CD4-positive, alpha-beta T cell treated with Interleukin-21 for 1 hour (primary cell): Measurements from ENCODE around the gene FGFR4.

Experiments
- DNase-seq: peaks from one replicate; pipeline ENCODE4 v3.0.0-alpha.2; 2020

FGFR4 gene

DNA sequence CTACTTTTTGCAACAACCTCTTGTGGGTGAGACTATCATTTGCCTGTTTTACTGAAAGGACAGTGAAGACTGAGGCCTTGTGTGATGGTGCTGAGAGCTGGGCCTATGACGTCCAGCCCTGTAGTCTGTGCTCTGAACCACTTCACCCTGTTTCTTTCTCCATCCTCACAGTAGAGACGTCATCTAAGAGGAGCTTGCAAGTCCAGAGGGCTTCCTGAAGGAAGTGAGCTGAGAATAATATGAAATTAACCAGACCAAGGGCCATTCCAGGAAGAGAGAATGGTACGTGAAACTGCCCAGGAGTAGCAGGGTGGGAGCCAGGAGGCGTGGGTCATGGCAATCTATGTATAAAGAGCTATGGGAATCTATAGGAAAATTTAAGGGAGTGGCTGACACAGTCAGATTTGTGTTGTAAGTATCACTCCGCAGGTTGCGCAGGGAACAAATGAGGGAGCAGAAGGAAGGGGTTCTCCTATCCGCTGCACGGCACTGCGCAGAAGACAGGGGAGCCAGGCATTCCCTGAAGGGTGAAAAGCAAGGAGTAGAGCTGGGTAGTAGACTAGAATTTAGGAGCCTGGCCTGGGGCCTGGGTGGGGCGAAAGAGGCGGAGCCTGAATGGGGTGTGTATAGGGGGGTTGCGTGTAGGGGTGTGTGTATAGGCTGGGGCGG is 596 bp upstream of the FGFR4 start:
- no peak for DNase-seq

DNA sequence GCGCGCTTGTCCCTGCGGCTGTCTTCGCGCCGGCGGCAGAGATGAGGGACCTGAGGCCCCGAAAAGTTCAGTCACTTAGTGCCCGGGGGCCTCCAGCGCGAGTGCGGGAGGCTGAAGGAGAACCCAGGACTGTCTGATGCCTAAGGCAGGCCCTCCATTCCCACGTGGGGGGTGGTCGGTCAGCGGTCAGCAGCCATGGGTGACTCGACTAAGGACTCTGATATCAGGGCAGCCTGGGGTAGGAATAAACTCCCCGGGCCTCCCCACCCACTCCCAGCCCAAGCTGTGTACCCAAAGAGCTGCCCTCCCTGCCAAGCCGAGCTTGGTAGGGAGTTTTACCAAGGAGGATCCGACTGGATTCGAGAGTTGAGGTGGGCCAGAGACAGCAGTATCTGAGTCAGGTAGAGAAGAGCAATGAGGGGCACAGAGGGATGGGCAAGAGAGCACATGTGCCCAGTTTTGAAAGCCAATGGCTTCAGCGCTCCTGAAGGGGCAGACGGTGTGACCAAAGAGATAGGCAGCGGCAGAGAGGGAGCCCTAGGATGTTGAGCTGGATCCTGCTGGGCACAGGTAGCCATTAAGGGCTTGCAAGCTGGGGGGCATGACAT is 787 bp downstream of the FGFR4 start:
- DNase-seq = no peak

DNA sequence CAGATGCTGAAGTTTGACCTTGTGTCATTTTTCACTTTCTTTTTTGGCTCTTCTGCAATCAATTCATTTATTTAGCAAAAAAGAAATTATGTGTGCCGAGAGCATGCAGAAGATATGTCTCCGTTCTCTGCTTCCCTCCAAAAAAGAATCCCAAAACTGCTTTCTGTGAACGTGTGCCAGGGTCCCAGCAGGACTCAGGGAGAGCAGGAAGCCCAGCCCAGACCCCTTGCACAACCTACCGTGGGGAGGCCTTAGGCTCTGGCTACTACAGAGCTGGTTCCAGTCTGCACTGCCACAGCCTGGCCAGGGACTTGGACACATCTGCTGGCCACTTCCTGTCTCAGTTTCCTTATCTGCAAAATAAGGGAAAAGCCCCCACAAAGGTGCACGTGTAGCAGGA is 2.4 kb downstream of the FGFR4 start:
- DNase-seq = no peak

DNA sequence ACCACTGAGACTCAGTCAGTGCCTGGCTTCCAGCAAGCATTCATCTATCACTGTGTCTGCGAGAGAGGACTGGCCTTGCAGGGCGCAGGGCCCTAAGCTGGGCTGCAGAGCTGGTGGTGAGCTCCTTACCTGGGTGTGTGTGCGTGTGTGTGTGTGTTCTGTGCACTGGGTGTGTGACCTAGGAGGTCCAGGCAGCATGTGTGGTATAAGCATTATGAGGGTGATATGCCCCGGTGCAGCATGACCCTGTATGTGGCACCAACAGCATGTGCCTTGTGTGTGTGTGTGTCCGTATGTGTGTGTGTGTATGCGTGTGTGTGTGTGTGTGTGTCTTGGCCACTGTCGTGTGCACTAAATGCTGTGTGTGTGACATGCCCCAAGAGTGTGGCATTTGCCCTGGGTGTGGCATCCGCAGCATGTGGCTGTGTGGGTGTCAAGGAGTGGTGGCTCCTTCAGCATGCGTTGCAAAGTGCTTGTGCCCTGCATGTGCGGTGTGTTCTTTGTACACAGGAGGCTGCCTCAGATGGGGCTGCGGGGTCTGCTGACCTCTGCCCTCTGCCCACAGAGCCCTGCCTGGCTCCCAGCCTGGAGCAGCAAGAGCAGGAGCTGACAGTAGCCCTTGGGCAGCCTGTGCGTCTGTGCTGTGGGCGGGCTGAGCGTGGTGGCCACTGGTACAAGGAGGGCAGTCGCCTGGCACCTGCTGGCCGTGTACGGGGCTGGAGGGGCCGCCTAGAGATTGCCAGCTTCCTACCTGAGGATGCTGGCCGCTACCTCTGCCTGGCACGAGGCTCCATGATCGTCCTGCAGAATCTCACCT is 3.3 kb downstream of the FGFR4 start:
- no peak for DNase-seq

DNA sequence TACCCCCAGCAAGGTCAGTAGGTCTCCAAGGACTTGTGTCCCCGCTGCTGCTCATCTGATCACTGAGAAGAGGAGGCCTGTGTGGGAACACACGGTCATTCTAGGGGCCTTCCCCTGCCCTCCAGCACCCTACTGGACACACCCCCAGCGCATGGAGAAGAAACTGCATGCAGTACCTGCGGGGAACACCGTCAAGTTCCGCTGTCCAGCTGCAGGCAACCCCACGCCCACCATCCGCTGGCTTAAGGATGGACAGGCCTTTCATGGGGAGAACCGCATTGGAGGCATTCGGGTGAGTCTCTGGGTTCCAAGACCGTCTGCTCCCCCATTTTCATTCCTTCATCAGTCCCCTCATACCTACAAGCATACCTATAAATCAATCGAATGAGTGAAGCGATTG is 4.1 kb downstream of the FGFR4 start:
- DNase-seq = no peak

DNA sequence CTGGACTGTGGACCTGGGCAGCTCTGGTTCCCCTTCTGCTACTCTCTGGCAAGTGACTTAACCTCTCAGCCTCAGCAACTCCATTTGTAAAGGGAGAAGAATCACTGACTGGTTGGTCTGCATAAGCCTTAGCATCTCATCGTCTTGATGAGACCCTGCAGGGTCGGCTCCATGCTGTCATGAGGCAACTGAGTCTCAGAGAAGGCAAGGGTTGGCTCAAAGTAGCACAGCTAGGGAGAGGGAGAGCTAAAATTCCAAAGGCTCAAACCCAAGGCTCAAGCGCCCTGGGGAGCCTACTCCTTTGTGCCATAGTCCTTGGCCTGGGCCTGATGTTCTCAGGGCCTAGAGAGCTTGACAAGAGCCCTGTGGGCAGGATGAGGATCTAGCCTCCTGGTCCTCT is 4.5 kb downstream of the FGFR4 start:
- no peak for DNase-seq

DNA sequence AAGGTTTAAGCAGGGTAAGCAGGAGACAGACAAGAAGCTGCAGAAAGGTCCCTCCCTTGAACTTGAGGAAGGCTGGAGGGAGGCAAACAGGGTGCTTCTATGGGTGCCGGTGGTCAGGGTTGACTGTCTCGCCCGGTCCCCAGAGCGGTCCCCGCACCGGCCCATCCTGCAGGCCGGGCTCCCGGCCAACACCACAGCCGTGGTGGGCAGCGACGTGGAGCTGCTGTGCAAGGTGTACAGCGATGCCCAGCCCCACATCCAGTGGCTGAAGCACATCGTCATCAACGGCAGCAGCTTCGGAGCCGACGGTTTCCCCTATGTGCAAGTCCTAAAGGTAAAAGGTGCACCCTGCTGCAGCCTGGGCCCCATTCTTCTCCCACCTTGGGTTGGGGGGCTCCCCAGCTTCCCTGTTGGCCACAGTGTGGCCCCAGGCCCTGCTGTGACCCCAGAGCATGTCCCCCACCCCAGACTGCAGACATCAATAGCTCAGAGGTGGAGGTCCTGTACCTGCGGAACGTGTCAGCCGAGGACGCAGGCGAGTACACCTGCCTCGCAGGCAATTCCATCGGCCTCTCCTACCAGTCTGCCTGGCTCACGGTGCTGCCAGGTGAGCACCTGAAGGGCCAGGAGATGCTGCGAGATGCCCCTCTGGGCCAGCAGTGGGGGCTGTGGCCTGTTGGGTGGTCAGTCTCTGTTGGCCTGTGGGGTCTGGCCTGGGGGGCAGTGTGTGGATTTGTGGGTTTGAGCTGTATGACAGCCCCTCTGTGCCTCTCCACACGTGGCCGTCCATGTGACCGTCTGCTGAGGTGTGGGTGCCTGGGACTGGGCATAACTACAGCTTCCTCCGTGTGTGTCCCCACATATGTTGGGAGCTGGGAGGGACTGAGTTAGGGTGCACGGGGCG is 5.7 kb downstream of the FGFR4 start:
- no peak for DNase-seq

DNA sequence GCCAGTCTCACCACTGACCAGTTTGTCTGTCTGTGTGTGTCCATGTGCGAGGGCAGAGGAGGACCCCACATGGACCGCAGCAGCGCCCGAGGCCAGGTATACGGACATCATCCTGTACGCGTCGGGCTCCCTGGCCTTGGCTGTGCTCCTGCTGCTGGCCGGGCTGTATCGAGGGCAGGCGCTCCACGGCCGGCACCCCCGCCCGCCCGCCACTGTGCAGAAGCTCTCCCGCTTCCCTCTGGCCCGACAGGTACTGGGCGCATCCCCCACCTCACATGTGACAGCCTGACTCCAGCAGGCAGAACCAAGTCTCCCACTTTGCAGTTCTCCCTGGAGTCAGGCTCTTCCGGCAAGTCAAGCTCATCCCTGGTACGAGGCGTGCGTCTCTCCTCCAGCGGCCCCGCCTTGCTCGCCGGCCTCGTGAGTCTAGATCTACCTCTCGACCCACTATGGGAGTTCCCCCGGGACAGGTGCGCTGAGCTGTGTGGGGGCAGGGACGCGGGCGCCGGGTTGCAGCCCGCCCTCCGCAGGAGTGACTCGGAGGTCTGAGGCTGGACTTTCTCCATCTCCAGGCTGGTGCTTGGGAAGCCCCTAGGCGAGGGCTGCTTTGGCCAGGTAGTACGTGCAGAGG is 6.5 kb downstream of the FGFR4 start:
- no peak for DNase-seq

DNA sequence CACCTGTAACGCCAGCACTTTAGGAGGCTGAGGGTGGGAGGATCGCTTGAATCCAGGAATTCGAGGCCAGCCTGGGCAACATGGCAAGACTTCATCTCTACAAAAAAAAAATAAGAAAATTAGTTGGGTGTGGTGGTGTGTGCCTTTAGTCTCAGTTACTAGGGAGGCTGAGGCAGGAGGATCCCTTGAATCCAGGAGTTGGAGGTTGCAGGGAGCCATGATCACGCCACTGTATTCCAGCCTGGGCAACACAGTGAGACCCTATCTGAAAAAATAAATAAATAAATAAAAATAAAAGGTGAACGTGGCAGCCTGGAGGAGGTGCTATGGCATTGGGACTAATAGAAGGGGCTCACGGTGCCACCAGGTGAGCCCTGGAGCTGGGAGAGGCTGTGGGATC is 7.1 kb downstream of the FGFR4 start:
- no peak for DNase-seq

DNA sequence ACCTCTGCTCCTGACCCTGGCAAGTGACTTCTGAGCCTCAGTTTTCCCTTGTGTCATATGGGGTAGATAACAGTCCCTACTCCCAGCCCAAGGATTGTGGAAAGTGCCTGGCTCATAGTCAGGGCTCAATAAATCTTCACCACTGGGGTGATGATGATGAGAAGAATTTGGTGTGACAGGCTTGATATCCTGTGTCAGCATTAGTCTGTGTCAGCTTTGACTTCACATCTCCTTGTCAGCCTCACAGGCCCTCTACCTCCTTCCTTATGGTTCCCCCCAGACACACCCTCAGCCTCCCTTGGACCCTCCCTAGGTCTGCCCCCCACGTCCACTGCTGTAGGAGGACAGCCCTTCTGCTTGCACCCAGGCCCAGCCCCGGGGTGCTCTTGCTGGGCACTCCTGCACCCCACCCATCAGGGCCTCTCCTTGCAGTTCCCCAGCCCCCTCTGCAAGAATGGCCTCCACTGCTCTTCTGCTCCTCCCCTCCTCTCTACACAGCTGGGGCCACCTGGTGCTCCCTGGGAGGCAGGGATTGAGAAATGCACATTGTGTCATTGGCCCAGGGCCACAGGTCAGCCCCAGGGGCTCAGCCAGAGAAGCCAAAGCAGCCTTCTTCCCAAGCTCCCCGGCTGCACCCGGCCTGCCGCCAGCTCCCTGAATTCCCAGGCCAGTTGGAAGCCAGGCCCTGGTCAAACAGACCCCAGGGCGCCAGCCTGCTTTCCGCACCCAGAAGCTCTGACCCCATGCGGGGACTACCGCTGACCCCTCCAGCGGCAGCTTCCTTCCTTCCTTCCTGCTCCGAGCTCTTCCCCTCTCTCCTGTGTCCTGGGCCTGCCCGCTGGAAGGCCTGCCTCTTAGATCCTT is 7.7 kb downstream of the FGFR4 start:
- no peak for DNase-seq

DNA sequence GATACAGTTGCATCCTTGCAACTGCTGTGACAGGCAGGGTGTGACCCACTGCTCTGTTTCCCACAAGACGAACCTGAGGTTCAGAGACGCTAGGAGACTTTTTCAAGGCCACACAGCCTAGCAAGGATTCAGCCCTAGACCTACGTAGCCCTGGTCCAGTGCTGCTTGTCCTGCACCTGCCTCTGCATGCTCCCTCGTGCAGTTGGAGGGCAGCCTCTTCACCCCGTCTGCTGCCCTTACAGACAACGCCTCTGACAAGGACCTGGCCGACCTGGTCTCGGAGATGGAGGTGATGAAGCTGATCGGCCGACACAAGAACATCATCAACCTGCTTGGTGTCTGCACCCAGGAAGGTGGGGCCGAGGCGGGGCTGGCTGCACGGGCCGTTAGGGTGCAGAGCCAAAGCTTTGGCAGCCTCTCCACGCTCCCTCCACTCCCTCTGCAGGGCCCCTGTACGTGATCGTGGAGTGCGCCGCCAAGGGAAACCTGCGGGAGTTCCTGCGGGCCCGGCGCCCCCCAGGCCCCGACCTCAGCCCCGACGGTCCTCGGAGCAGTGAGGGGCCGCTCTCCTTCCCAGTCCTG is 8.5 kb downstream of the FGFR4 start:
- DNase-seq = no peak

DNA sequence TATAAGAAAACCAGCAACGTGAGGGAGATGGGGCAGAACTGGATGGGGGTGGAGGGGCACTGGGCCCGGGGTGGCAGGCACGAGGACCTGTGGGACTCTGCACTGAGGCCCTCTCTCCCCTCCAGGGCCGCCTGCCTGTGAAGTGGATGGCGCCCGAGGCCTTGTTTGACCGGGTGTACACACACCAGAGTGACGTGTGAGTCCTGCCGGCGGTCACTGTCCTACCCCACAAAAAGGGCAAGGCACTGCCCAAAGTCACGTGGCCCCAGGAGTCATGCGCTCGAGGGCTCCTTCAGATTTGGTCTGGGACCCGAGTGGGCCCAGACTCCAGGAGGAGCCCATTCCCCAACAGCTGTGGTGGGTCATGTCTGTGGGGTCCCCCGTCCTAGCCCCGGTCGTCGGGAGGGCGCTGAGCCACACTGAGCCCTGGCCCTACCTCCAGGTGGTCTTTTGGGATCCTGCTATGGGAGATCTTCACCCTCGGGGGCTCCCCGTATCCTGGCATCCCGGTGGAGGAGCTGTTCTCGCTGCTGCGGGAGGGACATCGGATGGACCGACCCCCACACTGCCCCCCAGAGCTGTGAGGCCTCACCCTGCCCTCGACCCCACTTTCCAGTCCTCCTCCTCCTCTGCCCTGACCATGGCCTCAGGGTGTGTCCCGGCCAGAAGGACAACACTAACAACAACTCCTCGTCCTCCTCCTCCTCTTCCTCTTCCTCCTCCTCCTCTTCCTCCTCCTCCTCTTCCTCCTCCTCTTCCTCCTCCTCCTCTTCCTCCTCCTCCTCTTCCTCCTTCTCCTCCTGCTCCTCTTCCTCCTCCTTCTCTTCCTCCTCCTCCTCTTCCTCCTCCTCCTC is 9.7 kb downstream of the FGFR4 start:
- DNase-seq = no peak

DNA sequence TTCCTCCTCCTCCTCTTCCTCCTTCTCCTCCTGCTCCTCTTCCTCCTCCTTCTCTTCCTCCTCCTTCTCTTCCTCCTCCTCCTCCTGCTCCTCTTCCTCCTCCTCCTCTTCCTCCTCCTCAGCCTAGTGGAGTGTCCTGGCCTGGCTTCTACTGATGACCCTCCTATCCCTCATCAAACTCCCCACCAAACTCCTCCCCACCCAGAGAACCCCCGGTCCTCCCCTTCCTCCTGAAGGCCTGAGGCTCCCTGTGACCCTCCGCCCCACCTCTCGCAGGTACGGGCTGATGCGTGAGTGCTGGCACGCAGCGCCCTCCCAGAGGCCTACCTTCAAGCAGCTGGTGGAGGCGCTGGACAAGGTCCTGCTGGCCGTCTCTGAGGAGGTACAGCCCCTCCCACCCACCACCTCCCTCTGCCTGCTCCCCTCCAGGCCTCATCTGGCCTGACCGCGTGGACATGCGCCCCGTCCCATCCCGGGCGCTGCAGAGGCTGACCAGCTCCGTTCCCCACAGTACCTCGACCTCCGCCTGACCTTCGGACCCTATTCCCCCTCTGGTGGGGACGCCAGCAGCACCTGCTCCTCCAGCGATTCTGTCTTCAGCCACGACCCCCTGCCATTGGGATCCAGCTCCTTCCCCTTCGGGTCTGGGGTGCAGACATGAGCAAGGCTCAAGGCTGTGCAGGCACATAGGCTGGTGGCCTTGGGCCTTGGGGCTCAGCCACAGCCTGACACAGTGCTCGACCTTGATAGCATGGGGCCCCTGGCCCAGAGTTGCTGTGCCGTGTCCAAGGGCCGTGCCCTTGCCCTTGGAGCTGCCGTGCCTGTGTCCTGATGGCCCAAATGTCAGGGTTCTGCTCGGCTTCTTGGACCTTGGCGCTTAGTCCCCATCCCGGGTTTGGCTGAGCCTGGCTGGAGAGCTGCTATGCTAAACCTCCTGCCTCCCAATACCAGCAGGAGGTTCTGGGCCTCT is 10.6 kb downstream of the FGFR4 start:
- DNase-seq = no peak

DNA sequence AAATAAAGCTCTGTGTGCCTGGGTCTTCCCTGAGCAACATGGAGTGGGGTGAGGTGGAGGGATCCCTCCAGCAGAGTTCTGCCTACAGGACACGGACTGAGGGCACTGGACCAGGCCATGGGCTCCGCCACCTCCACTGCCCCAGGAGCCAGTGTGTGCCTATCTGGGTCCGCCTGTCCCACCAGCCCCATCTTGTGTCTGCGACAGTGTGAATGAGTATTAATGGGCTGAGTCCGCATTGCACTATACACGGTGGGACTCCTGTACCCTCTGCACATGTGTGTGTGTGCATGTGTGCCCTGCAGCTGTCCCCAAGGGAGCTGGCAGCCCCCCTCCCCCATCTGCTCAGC is 11.4 kb downstream of the FGFR4 start:
- no peak for DNase-seq

DNA sequence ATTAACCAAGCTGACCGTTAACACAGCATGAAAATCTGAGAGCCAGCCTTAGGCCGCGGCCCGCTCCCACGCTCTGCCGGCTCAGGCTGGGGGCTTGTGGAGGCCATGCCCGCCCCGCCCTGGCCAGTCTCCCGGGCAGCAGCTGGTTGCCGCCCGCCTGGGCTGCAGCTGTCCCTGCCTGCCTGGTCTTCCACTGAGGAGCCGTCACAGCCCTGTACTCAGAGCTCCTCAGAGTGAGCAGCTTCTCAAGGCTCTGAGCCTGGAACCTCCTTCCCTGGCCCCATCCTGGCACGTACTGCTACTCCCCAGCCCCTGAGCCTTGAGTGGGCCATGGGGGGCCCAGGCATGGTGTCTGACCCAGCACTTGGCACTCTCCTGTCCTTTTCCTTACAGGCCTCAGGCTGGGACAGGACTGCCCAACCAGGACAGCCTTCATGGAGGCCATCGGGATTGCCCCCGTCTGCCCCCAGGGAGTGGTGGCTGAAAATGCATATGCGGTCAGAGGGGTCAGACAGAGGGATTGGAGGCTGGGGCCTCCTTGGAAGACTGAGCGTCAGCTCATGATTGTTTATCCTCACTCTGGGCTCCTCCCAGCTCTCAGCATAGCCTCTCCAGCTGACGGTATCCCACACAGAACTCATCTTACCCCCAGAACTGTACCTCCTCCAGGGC is 11.9 kb downstream of the FGFR4 start:
- no peak for DNase-seq

DNA sequence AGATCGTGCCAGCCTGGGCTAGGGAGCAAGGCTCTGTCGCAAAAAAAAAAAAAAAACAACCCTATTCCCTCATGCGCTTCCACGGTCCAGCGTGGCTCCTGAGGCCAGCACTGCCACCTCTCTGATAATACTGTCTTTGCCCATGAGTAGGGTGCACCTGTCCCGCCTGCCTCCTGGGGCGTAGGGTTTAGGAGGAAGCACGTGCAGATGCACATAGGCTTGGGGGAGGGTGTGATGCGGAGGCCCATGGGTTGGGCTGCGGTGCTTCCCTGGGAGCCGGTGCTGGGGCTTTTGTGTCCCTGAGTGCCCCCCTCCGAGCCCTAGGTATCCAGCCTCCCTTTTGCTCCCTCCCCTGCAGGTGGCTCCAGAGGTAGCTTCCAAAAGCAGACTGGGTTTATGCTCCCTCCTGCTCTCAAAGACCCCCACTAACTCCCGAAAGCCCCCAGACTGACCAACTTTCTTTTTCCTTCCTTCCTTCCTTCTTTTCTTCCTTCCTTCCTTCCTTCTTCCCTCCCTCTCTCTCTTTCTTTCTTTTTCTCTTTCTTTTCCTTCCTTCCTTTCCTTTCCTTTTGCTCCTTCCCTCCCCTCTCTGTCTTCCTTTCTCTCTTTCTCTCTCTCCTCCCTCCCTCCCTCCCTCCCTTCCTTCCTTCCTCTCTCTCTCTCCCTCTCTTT is 12.8 kb downstream of the FGFR4 start:
- no peak for DNase-seq

DNA sequence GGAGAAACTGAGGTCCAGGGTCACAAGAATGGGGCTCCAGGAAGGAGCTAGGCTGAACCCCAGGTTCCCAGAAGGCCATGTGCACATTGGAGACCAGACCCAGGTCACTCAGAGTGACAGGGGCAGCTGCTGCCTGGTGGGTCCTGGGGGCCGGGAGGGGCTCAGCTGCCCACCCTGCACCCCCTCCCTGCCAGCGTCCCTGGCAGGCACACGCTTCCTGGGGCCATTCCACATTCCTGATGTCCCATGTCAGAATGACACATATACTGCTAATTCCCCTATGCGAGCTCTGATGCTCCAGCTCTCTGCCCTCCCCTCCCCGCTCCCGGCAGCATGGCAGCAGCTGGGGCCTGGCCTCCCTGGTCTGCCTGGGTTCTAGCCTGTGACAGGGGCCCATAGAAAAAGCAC is 14.0 kb downstream of the FGFR4 start:
- DNase-seq = no peak
